HL-60/S4 (cell line): ENCODE data around the gene HSPA6.
"Not testable (repeated sequence)": the region's sequence is repeated elsewhere in the genome, so short reads cannot be mapped to it uniquely, and the experiment has no call there.

Experiments used
- in situ Hi-C: fragments of 300-500 bp; cut with MboI; formaldehyde crosslinking; loops from 2 replicates; pipeline ENCODE4 v1.14.3; 2022; ENCODE audit warnings: low sequenced_read_pairs

HSPA6 gene

DNA sequence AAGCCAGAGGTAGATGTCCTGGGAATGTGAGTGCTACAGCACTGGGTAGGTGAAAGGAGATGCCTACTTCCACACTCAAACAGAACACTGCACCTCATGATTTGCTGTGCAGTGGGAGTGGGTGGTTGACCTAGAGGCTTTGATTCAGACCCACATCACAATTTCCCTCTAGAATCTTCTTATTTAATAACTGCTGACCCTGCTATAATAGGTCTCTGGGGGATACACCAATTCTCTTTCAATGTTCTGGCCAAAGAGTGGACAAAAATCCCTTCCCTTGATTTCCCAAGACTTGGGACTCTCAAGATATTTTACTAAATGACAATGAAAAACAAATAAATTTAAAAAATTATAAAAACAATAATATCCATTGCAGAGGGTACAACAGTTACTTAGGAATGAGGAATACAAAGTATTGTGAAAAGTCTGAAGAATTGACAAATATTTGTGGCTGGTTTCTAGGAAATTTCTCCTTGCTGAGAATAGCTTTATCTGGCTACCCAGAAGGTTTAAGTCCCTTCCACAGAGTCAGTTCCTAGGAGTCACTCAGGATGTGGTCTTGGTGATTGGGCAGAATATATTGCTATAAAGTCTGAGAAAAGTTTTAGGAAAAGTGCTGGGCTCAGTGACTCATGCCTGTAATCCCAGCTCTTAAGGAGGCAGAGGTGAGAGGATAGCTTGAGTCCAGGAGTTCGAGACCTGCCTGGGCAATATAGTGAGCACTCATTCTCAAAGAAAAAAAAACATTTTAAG is 21.5 kb upstream of the HSPA6 start:
- in situ Hi-C loops: no loop called here

DNA sequence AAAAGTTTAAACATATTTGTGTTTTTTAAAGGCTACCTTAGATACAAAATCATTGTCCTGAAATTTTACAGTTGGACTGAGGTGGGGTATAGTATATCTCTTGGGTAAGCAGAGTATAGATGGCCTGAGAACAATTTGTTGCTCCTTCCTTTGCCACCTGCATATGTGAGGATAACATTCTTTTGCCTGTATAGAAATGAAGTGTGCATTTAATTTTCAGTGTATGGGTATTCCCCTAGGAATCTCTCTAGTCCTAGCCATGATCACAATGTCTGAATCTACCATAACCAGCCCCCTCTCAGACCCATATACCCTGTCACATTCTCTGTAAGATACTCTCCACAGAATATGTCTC is 21.0 kb upstream of the HSPA6 start:
- in situ Hi-C loops: no loop called here

DNA sequence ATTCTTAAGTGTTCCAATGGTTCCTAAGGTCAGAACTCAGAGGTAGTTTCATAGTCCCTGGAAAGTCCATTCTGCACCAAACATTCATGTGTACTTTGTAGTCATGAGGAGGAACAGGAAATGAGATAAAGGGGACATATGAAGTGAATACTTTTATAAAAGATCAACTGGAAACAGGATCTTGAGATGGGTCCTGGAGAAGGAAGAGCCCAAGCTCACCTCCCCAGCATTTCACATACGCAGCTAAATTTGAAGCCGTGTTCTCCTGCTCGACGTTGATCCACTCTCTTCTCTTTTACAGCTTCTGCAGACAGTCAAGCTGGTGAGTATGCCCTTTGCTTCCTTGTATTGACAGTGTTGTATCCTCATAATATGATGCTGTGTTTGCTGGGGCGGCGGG is 18.7 kb upstream of the HSPA6 start:
- in situ Hi-C loops: no loop called here

- in situ Hi-C loops: no loop called here
Measured at GRCh38 chr1:161506336-161507223, 17.8 kb upstream of the HSPA6 start.

GRCh38 chr1:161510477-161510876 is 13.9 kb upstream of the HSPA6 start:
- in situ Hi-C loops: no loop called here

- in situ Hi-C loops: no loop called here
Measured at GRCh38 chr1:161511018-161511755, 13.2 kb upstream of the HSPA6 start.

- in situ Hi-C loops: no loop called here
Measured at GRCh38 chr1:161511756-161512060, 12.6 kb upstream of the HSPA6 start.

DNA sequence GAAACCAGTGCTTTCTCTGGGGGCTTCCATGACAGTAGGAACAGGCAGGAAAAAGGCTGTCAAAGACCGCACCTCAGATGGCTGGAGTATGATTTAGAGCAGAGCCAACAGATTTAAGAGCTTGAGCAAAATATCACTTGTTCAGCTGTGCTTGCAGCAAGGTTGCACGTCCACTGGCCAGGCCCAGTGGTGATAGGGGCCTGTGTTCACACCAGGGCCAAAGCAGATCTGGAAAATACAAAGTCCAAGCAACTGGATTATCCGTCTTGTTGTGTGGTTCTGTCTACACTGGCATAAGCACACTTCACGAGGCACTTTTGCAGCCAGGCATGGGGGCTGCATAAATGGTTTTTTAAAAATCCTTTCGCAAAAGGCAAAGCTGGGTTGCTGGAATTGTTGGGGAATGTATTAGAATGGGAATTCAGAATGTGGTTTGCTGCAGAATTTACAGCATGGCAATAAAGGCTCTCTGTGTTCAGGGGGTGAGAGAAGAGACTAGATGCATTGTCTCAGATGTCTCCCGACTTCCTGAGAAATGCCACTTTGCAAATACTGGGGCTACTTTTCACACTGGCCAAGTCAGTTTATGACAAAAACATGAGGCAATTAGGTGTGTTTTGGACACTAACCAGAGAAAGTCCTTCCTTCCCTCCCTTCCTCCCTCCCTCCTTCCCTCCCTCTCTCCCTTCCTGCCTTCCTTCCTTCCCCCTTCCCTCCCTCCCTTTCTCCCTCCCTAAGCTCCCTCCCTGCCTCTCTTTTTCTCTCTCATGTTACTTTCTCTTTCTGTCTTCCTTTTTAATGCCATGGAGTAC is 11.5 kb upstream of the HSPA6 start:
- in situ Hi-C loops: not testable (repeated sequence)

DNA sequence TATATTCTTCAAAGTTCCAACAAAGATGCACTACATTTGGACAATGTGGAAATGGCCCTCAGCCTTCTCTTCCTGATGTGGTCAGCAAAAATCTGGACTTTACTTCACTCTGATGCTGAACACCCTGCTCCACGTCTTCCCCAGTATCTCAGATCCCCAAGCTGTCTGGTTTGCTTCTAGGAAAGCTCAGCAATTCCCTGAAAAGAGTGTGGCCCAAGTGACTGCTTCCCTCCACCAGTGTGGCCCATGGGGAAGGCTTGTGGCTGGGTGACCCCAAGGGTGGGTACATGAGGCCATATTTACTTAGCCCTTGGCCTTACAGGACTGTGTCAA is 10.9 kb upstream of the HSPA6 start:
- in situ Hi-C loops: not testable (repeated sequence)

GRCh38 chr1:161513953-161514352 is 10.4 kb upstream of the HSPA6 start:
- in situ Hi-C loops: not testable (repeated sequence)

GRCh38 chr1:161523041-161523816 is 1.1 kb upstream of the HSPA6 start:
- in situ Hi-C loops: not testable (repeated sequence)

DNA sequence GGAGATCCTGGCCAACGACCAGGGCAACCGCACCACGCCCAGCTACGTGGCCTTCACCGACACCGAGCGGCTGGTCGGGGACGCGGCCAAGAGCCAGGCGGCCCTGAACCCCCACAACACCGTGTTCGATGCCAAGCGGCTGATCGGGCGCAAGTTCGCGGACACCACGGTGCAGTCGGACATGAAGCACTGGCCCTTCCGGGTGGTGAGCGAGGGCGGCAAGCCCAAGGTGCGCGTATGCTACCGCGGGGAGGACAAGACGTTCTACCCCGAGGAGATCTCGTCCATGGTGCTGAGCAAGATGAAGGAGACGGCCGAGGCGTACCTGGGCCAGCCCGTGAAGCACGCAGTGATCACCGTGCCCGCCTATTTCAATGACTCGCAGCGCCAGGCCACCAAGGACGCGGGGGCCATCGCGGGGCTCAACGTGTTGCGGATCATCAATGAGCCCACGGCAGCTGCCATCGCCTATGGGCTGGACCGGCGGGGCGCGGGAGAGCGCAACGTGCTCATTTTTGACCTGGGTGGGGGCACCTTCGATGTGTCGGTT is 477 bp downstream of the HSPA6 start:
- in situ Hi-C loops: not testable (repeated sequence)

DNA sequence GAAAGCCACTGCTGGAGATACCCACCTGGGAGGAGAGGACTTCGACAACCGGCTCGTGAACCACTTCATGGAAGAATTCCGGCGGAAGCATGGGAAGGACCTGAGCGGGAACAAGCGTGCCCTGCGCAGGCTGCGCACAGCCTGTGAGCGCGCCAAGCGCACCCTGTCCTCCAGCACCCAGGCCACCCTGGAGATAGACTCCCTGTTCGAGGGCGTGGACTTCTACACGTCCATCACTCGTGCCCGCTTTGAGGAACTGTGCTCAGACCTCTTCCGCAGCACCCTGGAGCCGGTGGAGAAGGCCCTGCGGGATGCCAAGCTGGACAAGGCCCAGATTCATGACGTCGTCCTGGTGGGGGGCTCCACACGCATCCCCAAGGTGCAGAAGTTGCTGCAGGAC is 981 bp downstream of the HSPA6 start:
- in situ Hi-C loops: not testable (repeated sequence)

DNA sequence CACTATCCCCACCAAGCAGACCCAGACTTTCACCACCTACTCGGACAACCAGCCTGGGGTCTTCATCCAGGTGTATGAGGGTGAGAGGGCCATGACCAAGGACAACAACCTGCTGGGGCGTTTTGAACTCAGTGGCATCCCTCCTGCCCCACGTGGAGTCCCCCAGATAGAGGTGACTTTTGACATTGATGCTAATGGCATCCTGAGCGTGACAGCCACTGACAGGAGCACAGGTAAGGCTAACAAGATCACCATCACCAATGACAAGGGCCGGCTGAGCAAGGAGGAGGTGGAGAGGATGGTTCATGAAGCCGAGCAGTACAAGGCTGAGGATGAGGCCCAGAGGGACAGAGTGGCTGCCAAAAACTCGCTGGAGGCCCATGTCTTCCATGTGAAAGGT is 1.6 kb downstream of the HSPA6 start:
- in situ Hi-C loops: not testable (repeated sequence)

DNA sequence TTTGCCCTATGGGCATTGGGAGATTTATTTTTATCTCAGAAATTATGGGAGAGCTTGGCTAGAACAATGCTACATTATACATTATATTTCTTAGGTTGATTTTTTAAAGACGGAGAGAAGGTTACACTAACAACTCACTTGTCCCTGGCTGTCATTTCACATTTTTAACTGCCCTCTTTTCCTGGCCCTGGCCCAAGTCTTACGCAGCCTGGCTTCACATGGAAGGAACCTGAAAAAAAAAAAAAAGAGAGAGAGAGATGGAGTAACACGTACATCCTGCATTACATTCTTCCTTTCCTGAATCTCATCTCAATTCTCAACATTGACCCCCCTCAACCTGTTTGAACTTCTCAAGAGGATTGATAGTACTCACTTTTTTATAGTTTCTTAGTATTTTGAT is 4.2 kb downstream of the HSPA6 start:
- in situ Hi-C loops: not testable (repeated sequence)

DNA sequence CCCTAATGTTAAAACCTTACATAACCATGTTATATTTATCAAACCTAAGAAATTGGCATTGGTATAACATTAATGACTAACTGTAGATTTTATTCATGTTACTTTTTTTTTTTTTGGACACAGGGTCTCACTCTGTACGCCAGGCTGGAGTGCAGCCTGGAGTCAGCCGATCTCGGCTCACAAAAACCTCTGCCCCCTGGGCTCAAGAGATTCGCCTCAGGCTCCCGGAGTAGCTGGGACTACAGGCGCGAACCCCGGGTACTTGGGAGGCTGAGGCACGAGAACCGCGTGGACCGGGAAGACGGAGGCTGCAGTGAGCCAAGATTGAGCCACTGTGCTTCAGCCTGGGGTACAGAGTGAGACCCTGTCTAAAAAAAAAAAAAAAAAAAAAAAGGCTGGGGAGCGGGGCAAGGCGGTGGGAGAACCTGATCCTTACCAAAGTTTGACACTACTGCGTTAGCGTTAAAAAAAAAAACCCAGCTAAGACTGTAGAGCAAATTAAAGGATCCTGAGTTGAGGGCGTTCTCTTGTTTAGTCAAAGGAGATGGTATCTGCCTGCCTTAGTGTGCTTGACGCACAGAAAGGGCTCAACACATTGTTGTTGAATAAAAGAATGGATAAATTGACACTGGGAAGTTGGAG is 5.2 kb downstream of the HSPA6 start:
- in situ Hi-C loops: not testable (repeated sequence)

DNA sequence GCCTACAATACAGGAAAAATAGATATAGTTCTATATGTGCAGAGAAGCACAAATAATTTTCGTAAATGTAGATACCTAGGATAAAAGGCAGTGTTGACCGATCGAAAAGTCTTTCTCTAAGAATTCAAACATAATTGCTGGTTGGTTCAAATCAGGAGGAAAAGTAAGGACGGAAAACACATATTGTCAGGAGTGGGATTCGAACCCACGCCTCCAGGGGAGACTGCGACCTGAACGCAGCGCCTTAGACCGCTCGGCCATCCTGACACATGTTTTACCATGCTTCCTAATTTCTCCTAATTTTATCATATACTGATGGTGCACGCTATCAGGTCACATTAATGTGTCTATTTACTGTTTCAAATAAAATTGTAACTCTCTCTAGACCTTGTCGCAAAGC is 5.8 kb downstream of the HSPA6 start:
- in situ Hi-C loops: not testable (repeated sequence)

- in situ Hi-C loops: not testable (repeated sequence)
Measured at GRCh38 chr1:161530671-161531641, 6.6 kb downstream of the HSPA6 start.
